ENCODE results near the gene GNA12.

- TF ChIP-seq CTCF (IDR thresholded peaks at IDR 0.05; ENCODE audit: insufficient read depth, low read length, poor library complexity, severe bottlenecking), result no peak
- TF ChIP-seq EZH2phosphoT487 (conservative IDR thresholded peaks at IDR 0.05; ENCODE audit: low read length), result no peak
These were observed 51.1 kb downstream of the GNA12 start for GRCh38 chr7:2792856-2793487.

All from SU-DHL-6 (cell line).